ENCODE results near the gene DYNLT5.
"Not testable (repeated sequence)": the region's sequence is repeated elsewhere in the genome, so short reads cannot be mapped to it uniquely, and the experiment has no call there.

DYNLT5 gene, protein sequence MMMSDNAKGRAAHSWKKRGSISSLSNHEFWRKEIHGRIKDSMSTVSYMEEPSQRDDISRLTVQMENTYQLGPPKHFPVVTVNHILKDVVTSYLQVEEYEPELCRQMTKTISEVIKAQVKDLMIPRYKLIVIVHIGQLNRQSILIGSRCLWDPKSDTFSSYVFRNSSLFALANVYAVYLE

DNA sequence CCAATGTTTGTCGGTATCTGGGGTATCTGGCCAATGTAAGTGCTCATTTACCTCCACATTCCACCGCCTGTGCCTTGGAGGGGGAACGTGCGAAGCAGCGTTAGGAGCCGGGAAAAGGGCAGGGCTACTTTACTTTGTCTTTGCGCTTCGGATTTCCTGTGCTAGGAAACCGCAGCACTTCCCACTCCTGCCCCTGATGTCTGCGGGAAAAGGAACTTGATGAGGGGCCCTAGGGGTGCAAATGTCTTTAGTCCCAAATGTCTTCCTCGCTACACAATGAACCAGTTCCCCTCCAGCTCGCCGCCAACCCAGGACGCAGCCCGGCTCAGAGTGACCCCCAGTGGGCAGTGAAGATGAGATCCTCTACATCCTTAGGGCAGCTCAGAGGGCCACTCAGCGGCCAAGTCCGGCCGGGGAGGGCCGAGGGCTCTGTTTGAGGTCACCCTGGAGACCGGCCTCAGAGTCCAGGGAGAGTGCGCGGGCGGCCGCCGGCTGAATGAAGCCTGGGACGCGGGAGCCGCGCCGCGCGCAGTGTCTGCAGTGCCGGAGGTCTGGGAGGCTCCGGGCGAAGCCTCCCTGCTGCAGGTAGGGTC lies at the start of gene DYNLT5:
Gene DYNLT5 (plus strand): TSS at position 460 of the 593 bp plus-strand sequence. CDS start 2,200 bp downstream, outside the sequence.
- no peak for DNase-seq (ENCODE audit: extremely low read depth in 1 of 2, low read depth in 1 of 2)

DNA sequence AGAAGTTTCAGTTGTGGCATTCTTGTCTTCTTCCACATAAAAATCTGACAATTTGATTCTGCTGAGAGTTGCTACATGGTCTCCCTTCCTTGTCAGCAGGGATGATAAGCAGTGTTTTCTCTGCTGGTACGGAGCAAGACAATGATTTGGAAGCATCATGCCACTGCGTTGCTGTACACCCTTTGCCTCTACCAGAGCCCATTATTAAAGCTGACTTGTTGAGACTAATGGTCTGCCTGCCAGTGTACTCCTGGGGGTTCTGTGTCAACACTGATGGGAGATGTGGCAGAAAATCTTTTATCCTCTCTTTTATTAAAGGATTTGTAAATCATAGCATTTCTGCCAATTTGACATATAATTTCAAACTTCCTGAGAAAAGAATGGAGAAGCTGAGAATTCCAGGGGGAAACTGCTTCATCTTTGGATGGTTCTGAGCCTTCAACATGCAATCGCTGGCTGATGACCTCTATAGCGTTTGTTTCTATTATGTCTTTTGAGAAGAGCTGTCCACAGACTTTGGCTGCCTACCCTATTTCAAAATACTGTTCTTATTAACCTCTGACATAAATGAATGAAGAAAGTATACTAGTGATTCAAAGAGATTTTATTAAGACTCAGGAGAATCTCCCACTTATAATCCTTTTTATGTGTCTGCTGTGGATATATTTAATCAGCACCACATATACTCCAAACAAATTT lies 47.9 kb upstream of the DYNLT5 start:
- DNase-seq (ENCODE audit: extremely low read depth in 1 of 2, low read depth in 1 of 2) = no peak

DNA sequence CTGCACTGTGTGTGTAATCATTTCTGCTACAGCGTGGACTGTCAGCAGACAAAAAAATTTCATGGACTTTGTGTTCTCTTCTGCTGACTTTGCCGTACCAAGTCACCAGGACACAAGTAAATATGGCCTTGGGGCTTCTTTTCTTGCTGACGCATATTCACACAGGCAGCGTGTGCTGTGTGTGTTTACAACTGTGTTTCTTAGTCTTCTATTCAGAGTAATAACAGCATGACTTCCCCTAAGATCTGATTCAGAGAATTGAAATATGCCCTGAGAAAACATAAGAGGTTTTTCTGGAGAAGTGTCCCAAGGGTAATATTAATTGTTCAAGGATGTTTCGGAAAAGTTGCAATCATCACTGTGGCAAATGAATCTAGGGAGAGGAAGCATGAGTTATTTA lies 47.1 kb upstream of the DYNLT5 start:
- no peak for DNase-seq (ENCODE audit: extremely low read depth in 1 of 2, low read depth in 1 of 2)

DNA sequence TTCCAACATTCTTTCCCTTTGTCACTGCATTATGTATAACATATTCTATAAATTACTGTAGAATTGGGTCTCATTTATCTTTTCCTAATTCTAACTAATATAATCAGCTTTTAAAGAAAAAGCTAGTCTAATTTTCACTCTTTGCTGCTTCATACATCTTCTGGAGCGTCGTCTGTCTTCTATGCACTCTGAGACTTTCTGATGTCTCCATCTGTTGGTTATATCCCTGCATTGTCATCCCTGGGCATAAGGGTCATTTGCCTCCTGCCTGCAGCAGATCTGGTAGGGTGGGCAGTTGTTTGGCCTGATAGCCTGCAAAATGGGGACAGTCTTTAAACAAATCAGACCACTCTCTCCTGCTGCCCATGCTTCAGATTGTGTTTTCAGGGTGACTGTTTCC lies 40.8 kb upstream of the DYNLT5 start:
- no peak for DNase-seq (ENCODE audit: extremely low read depth in 1 of 2, low read depth in 1 of 2)

DNA sequence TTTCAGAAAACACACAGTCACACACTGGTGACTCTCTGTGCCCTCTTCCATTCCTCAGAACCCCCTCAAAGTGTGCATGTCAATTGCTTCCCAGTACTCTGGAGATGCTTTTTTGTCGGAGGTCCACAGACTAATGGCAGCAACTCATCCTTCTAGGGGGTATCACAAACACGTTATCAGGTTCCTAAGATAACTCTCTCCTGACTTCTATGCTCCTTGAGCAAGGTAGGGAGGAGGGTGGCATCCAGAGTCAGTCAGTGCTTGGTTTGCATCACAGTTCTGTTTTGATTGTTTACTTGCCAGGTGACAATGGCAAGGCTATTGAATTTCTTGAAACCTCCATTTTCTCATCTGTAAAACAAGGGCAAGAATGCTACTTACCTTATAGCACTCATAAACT lies 39.4 kb upstream of the DYNLT5 start:
- DNase-seq (ENCODE audit: extremely low read depth in 1 of 2, low read depth in 1 of 2) = no peak

DNA sequence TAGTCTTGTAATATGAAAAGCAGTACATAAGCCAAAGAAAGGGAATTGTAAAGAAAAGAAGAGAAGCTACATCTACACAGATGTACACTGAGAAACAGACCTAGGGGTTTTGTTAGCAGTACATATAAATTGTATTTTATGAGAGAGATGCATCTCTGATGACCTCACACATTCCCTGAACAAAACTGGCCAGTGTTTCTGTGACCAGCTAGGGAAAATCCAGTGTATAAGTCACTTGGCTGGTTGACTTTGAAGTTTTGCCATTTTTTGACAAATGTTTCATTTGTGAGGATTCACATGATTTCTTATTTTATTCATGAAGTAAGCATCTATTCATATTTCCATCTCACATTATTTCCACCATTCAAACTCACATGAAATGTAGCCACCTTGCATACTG lies 28.3 kb upstream of the DYNLT5 start:
- no peak for DNase-seq (ENCODE audit: extremely low read depth in 1 of 2, low read depth in 1 of 2)

DNA sequence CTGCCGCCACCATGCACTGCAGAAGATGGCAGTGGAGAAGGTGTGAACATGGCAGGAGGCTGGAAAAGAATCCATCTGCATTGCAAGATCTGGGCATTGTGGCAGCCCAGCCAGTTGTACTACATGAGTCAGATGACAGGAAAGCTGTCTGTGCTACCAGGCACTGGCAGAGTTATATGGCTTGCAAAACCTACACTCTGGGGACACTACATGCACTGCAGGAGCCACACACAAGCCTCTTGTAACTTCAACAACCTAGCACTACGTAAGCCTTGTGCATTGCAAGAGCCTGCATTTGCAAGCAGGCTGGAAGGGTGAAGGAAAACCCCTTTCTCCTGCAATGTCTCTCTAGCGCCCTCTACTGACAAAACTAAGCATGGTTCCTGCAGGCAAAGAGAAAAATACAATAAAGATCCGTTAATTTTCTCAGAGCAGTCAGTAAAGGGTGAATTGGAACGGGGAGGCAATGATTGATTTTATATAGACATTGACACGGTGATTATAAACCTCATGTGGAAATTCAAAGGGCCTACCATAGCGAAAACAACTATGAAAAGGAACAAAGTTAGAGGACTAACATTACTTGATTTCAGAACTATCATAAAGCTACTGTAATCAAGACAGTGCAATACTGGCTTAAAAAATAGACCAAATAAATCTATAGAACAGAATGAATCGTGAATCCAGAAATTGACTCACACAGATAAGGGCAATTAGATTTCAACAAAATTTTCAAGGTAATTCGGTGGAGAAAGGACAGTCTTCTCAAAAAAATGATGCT lies 26.2 kb upstream of the DYNLT5 start:
- DNase-seq (ENCODE audit: extremely low read depth in 1 of 2, low read depth in 1 of 2) = peak in 1 of 2 donors; percentile 16

DNA sequence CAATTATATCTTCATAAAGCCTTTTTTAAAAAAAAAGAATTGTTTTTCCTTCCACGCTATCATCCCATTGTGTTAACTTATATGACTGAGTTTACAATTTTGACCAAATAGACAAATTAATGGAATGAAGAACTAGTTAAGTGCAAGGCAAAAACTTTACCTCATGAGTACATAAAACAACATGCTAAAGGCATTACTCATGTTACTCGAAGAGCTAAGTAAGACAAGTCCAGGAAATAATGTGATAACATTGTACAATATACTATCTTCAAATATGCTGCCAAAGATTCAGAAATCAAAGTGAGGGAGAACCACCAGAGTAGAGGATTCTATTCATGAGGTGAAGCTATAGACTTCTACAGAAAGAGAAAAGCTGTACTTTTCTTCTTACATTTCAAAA lies 24.2 kb upstream of the DYNLT5 start:
- DNase-seq (ENCODE audit: extremely low read depth in 1 of 2, low read depth in 1 of 2) = no peak

DNA sequence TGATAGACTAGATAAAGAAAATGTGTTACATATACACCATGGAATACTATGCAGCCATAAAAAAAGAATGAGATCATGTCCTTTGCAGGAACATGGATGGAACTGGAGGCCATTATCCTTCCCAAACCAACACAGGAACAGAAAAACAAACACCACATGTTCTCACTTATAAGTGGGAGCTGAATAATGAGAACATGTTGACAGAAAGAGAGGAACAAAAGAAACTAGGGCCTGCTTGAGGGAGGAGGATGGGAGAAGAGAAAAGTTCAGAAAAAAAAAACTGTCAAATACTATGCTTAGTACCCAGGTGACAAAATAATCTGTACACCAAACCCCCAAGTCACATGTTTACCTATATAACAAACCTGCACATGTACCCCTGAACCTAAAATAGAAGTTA lies 23.5 kb upstream of the DYNLT5 start:
- not testable (repeated sequence) for DNase-seq (ENCODE audit: extremely low read depth in 1 of 2, low read depth in 1 of 2)

DNA sequence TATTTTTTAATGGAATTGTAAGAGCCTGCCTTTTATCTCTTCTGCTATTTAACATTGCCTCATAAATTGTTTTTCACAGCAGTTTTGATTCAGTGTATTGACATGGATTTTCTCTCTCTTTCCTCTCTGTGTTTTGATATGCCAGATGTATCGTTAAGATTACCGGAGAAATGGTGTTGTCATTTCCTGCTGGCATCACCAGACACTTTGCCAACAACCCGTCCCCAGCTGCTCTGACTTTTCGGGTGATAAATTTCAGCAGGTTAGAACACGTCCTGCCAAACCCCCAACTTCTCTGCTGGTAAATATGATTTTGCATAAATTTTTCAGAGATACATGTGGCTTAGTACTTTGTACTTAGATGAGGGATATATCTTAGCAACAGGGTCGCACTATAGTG lies 23.1 kb upstream of the DYNLT5 start:
- DNase-seq (ENCODE audit: extremely low read depth in 1 of 2, low read depth in 1 of 2) = no peak

DNA sequence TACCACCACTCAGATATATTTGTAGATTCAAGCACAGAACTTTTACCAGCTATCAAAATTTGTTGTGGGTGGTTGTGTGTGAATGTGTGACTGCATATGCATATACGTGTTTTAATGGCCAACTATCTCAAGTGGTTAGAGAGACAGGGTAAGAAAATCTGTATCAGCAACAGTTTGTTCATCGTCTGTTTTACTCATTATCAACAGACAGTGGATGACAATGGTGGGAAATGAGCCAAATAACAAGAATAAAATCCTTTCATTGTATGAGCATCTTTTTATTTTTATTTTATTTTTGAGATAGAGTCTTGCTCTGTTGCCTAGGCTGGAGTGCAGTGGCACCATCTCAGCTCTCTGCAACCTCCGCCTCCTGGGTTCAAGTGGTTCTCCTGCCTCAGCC lies 22.7 kb upstream of the DYNLT5 start:
- no peak for DNase-seq (ENCODE audit: extremely low read depth in 1 of 2, low read depth in 1 of 2)

DNA sequence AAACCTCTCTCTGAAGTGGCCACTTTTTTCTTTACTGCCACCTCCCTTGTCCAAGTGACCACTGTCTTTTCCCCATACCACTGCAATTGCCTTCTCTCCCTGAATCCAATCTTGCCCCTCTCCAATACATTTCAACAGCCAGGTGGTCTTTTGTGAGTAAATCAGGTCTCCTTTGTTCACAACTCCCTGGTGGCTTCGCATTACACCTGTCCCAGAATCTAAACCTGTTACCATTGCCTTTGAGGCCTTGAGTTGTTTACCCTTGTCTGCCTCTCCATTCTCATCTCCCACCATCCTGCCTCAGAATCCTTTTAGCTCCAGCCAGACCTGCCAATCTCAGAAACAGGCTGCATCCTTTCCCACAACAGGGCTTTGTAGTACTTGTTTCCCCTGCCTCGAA lies 21.8 kb upstream of the DYNLT5 start:
- no peak for DNase-seq (ENCODE audit: extremely low read depth in 1 of 2, low read depth in 1 of 2)

DNA sequence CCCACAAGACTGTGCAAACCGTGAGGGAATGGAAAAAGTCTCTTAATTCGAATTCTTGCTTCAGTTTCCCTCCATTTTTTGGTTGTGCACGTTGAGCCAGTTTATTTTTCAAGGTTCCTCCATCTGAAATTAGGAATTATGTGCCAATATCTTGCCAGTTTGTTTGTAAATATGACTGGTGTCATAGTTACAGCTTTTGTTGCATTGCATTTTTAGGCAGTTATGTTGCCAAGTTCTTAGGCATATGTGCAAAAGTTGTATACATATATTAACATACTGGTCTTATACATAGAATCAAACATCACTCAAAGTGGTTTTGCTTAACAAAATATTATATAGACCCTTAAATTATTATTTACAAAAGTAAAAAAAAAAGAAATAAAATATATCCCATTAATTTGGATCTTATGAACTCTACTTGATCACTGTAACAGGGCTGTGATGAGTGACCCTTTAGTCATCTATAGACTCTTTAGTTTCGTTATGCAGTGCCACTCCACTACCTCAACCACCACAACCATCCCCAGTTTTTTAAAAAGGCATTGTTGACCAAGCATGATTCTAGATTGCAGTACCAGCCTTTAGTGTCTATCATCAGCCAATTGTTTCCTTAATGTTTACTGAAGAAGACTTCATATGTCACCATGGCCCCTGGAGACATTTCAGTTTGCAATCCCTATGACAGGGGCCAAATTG lies 20.9 kb upstream of the DYNLT5 start:
- no peak for DNase-seq (ENCODE audit: extremely low read depth in 1 of 2, low read depth in 1 of 2)

DNA sequence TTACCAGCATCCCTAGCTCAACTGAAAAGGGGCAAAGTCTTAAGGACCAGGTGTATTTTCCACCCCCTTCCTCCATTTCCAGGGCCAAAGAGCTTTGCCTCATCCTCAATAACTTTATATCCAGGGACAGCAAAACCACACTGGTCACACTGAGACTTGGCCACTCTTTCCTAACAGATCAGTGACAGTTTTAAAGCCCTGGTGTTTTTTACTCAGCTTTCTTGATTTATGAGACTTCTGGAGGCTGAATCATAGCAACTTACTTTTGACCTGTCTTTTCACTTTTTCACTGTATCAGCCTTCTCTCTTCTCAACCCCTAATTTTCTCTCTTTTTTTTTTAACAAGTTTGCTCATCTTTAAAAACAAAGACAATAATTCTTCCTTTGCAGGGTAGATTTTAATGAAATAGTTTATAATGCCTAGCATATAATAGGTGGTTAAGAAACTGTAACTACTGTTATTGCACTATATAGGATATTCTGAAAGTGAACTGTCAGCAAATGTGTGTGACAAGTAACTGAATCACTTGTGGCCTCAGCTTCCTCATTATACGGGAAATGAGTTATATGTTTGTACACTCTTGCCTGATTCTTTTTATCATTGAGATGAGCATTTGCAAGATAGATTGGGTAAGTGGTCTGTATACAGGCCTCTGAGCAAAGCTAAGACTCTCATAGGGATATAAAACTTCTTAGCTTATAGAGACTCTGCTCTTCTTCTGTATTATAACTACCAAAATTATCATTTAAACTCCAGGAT lies 19.7 kb upstream of the DYNLT5 start:
- no peak for DNase-seq (ENCODE audit: extremely low read depth in 1 of 2, low read depth in 1 of 2)

DNA sequence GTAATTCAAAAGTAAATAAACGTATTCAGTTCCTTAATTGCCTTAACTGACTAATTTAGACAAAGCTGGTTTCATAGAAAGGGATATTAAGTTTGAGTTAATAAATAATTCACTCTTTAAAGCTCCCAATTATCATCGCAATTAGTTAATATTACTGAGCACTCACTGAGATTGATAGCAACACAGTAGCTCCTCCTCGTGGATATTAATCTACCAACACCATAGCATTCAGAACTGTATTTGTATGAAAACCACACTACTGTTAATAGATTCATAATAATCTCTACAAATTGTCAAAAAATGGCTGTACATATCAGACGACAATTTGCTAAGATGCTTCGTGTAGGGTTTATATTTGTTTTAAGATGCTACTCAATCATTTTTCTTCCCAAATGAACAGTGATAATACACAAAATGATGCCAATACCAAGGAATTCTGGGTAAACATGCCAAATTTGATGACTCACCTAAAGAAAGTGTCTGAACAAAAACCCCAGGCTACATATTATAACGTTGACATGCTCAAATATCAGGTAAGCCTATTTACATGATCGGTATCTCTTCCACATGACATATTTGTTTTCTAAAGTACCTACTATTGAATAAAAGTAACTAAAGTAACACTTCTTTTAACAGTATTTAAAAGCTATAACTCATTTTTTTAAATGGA lies 18.8 kb upstream of the DYNLT5 start:
- no peak for DNase-seq (ENCODE audit: extremely low read depth in 1 of 2, low read depth in 1 of 2)

DNA sequence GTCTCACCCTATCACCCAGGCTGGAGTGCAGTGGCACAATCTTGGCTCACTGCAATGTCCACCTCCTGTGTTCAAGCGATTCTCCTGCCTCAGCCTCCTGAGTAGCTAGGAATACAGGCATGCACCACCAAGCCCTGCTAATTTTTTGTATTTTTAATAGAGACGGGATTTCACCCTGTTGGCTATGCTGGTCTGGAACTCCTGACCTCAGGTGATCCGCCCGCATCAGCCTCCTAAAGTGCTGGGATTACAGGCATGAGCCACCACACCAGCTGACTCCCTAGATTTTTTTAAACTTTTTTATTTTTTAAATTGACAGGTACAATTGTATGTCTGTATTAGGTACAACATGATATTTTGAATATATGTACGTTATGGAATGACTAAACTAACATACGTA lies 17.7 kb upstream of the DYNLT5 start:
- not testable (repeated sequence) for DNase-seq (ENCODE audit: extremely low read depth in 1 of 2, low read depth in 1 of 2)

DNA sequence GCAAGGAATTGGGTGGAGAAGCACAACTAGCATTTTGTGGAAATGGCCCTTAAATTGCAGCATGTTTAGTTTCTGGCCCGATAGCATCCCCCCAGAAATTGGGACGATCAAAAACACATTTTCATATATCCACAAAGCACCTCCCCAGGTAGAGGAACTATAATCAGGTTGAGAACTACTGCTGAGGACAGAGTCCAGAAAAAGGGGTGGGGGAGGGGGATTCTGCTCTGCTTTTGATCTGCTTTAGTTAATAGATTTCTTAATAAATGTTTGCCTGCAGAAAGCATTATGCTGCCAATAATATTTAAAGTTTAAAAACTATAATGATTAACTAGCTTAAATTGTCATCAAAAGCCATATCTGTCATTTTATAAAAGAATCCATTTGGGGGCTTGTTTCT lies 14.4 kb upstream of the DYNLT5 start:
- DNase-seq (ENCODE audit: extremely low read depth in 1 of 2, low read depth in 1 of 2) = no peak

DNA sequence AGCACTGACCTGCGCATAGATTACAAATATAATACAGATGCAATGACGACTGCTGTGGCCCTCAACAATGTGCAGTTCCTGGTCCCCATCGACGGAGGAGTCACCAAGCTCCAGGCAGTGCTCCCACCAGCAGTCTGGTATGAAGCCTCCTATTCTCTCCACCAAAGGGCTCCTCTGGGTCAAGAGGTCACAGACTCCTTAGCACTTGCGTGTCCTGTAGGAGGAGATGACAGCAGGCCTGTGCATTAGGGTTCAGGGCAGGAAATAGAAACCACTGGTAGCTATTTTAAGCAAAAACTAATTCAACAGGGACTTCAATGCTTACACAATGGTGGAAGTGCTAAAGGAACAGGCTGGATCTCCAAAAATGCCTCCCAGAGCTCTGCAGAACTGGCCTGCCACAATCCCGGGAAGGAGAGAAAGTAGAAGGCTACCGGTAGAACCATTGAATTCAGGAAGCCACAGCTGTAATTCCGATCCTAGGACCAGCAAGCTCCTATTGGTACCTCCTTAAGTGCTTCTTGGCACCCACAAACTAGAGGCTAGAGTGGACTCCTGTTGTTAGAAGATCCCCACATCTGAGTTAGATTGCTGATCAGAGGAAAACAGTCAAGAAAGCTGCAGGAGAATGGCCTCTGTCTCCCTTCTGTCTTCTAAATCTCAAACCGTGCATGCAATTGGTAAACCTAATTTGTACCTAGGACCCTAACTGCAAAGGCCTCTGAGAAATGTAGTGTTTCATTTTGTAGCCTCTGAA lies 12.7 kb upstream of the DYNLT5 start:
- DNase-seq (ENCODE audit: extremely low read depth in 1 of 2, low read depth in 1 of 2) = no peak

DNA sequence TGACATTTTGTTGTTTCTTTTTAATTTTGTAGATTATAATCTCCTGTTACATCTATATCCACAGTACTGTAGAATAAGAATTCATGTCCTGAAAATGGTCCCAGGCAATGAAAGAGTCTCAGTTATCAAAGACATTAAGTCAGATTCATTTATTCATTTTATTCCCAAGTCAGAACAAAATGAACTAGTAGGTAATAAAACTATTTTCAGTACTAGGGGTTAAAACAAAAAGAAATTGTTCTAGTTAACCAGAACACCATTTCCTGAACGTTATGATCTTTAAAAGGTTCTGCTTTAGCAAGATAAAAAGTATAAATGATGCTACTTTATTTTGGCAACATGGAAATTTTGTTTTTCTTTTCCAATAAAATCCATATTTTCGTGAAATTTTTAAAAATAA lies 6.8 kb upstream of the DYNLT5 start:
- DNase-seq (ENCODE audit: extremely low read depth in 1 of 2, low read depth in 1 of 2) = no peak

All from stimulated activated CD8-positive, alpha-beta memory T cell treated with anti-CD3 and anti-CD28 coated beads, Interleukin-7, amount 100 ng/mL, for 48 hours (primary cell).